Measurements from ENCODE around the gene TRPC5OS.

The TRPC5OS gene

DNA sequence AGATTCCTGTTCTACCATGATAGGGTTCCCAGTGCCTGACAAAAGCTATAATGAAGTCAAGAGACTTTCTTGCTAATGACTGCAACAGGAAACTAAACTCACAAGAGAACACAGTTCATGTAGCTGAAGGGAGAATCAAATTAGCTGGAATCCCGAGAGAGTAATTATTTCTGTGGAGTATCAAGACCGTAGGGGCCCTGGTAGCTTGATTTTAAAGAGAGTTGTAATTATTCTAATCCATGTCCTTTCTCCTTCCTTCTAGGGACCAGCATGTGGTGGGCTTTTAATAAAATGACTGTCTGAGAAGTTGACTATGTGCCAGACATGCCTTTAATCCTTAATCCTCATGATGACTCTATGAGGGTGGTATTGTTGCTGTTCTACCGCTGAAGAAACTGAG is 1.7 kb upstream of the TRPC5OS start:
- no peaks in the 10 kb centered on the region for H3K36me3 Mint-ChIP-seq

DNA sequence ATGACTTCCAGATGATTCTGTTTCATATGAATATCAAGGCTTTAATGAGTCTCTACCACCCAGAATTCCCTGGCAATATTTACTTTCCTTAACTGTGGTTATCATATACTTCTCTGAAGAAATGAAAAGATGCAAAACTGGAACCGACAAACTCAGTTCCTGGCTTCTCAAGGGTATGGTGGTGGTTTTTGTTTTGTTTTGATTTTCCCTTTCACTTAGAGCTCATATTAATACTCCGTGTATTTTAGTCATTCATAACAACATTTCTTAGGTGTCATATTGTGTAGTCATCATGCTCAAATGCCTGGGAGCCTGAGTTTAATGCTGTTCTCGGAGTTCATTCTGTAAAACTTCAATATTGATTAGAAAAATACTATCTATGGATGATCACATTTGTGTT is 665 bp downstream of the TRPC5OS start:
- Mint-ChIP-seq H3K4me1 (no peaks in the 10 kb centered on the region), H3K4me3 (no peak overlapping the region), H3K27me3 (peaks cover 3% of the 10 kb centered on the region), H3K9me3 (no peaks in the 10 kb centered on the region), H3K27ac (no peak overlapping the region), H3K36me3 (no peaks in the 10 kb centered on the region)
- DNase-seq (ENCODE audit: low spot score in 2 of 2), result no peak
- no peak for ATAC-seq (ENCODE audit: low read depth)

More for the DNA sequence above, 1.7 kb upstream of the TRPC5OS start:
- Mint-ChIP-seq H3K27me3 (peaks cover 3% of the 10 kb centered on the region), H3K27ac (no peak overlapping the region), H3K4me3 (no peak overlapping the region), H3K4me1 (no peaks in the 10 kb centered on the region), H3K9me3 (no peaks in the 10 kb centered on the region)
- no peak for DNase-seq (ENCODE audit: low spot score in 2 of 2)
- ATAC-seq (ENCODE audit: low read depth), result no peak

DNA sequence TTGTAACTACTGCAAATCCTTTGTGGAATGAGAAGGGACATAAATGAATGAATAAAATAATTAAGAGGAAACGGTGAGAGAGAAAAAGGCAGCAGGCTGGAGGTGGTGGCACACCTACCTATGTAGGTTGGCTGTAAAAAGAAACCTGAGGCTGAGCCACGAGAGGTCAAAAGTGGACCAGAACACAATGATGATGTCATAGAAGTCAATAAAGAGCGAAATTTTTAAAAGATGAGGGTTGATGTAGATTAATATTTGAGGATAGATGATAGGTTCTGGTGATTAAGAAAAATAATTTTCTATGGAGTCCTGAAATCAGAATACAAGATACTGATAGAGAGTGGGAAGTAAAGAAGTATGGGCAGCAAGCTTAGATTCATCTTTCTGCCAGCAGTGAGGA is 1.7 kb downstream of the TRPC5OS start:
- H3K4me1 Mint-ChIP-seq, result no peaks in the 10 kb centered on the region

DNA sequence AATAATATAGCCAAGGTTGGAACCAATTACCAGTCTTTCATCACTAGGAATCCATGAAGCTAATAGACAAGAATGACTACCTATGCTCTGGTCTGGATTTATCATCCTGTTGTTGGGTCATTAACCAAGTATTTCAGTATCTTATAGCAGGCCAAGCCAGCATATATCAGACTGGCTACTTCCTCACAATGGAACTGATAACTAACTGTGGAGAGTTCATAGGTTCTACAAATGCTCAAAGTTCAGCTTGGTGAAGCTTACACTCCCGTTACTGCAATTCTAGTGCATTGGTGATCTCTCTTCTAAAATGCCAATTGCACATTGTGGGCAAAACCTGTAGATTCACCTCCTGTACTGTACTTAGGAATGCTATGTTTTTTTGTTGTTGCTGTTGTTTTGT is 4.8 kb downstream of the TRPC5OS start:
- Mint-ChIP-seq H3K4me3 (no peak overlapping the region), H3K27ac (no peak overlapping the region), H3K9me3 (no peaks in the 10 kb centered on the region), H3K4me1 (no peaks in the 10 kb centered on the region), H3K27me3 (peaks cover 3% of the 10 kb centered on the region), H3K36me3 (no peaks in the 10 kb centered on the region)
- ATAC-seq (ENCODE audit: low read depth) (no peak), DNase-seq (ENCODE audit: low spot score in 2 of 2) (no peak)

More for the DNA sequence above, 1.7 kb downstream of the TRPC5OS start:
- Mint-ChIP-seq H3K36me3 (no peaks in the 10 kb centered on the region), H3K27me3 (peaks cover 3% of the 10 kb centered on the region), H3K27ac (no peak overlapping the region), H3K4me3 (no peak overlapping the region), H3K9me3 (no peaks in the 10 kb centered on the region)
- ATAC-seq (ENCODE audit: low read depth) (no peak), DNase-seq (ENCODE audit: low spot score in 2 of 2) (no peak)

DNA sequence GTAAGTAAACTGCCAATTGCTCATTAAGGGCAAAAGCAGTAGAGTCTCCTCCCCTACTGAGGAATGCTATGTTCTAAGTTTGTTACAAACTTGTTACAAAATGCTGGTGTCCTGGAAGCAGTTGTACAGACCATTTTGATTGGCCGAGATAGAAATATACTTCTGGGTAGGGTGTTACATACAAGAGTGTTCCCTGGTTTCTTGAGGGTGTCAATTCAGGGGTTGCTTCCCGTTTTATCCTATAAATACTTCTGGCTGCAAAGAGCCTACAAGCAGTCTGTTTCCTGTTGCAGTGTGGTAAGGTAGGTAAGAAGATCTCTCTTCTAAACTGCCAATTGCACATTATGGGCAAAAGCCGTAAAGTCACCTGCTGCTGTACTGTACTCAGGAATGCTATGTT is 5.7 kb downstream of the TRPC5OS start:
- Mint-ChIP-seq H3K36me3 (no peaks in the 10 kb centered on the region), H3K27ac (no peak overlapping the region), H3K4me1 (no peaks in the 10 kb centered on the region)

DNA sequence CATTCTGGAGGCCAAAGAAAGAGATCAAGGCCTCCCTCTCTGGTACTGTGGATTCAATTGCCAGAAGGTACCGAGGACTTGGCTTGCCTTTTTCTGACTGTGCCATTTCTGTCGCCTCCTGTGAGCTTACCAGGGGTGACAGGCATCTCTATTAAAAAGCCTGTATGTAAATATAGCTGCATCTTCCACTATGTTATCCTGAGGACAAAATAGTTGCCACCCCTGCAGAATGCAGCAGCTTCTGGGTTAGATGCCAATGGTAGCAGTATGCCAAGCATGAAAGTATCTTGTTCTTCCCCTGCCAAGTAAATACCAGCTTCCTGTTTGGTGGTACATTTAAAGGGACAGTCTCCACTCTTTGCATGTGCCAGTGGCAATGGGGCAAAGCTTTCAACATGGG is 10.7 kb downstream of the TRPC5OS start:
- Mint-ChIP-seq H3K36me3 (no peaks in the 10 kb centered on the region), H3K27me3 (no peaks in the 10 kb centered on the region), H3K4me1 (no peaks in the 10 kb centered on the region), H3K9me3 (peaks cover 4% of the 10 kb centered on the region), H3K4me3 (no peak overlapping the region), H3K27ac (no peak overlapping the region)
- DNase-seq (ENCODE audit: low spot score in 2 of 2), result no peak
- no peak for ATAC-seq (ENCODE audit: low read depth)

More for the DNA sequence above, 5.7 kb downstream of the TRPC5OS start:
- Mint-ChIP-seq H3K9me3 (no peaks in the 10 kb centered on the region), H3K27me3 (peaks cover 3% of the 10 kb centered on the region), H3K4me3 (no peak overlapping the region)
- DNase-seq (ENCODE audit: low spot score in 2 of 2) (no peak), ATAC-seq (ENCODE audit: low read depth) (no peak)

DNA sequence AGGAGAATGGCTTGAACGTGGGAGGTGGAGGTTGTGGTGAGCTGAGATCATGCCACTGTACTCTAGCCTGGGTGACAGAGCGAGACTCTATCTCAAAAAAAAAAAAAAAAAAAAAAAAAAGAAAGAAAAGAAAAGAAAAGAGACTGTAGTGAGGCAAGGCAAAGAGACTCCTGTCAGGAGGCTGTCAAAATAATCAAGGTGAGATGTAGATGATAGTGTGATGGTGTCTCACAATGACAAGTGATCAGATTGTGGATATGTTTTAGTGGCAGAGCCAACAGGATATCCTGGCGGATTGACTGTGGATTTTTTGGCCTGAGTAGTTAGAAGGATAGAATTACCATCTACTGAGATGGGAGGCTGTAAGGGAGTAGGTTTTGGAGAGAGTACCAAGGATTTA is 12.6 kb downstream of the TRPC5OS start:
- H3K27ac Mint-ChIP-seq, result no peak overlapping the region
- ATAC-seq (ENCODE audit: low read depth) (no peak), DNase-seq (ENCODE audit: low spot score in 2 of 2) (no peak)
- peaks cover 4% of the 10 kb centered on the region for H3K9me3 Mint-ChIP-seq
- H3K4me1 Mint-ChIP-seq, result no peaks in the 10 kb centered on the region
- no peaks in the 10 kb centered on the region for H3K27me3 Mint-ChIP-seq
- H3K36me3 Mint-ChIP-seq, result no peaks in the 10 kb centered on the region
- H3K4me3 Mint-ChIP-seq, result no peak overlapping the region

DNA sequence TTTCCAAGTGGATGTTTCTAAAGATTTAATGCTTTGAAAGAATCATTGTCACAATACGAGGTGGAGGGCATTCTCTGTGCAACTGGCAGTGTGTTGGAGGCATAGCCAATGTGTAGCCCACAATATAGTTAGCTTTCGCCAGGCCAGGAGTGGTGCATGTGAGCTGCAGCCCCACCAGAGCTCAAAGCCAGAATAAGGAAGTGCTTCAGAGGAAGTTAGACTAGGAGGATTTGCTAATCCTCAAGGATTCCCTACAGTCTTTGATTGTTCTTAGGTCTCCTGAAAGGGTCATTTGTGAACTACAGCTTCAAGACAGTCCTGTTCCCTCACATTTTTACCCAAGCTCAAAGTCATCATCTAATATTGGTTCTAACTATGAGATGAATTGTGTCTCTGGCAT is 16.4 kb downstream of the TRPC5OS start:
- DNase-seq (ENCODE audit: low spot score in 2 of 2) (no peak), ATAC-seq (ENCODE audit: low read depth) (no peak)
- H3K4me1 Mint-ChIP-seq, result no peaks in the 10 kb centered on the region
- no peak overlapping the region for H3K27ac Mint-ChIP-seq
- H3K4me3 Mint-ChIP-seq, result no peak overlapping the region
- H3K9me3 Mint-ChIP-seq, result peaks cover 4% of the 10 kb centered on the region
- no peaks in the 10 kb centered on the region for H3K36me3 Mint-ChIP-seq
- no peaks in the 10 kb centered on the region for H3K27me3 Mint-ChIP-seq

DNA sequence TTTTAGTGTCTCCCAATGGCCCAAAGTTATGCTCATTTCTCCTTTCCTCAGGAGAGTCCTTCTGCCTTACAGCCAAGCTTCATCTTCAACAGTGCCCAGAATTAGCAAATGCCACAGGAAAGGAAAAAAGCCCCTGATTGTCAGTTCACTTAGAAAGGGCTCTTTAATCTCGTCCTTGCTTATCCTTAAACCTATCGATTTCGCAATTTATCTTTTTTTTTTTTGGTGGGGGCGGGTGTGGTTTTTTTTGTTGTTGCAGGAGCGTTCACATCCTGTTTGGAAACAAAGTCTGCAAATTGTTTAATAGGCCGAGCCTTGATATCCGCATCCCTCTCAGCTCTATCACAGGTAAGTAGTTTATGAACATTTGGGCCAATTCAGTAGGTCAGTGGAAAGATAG is 20.2 kb downstream of the TRPC5OS start:
- H3K36me3 Mint-ChIP-seq, result no peaks in the 10 kb centered on the region
- no peaks in the 10 kb centered on the region for H3K4me1 Mint-ChIP-seq
- H3K27me3 Mint-ChIP-seq, result peaks cover 1% of the 10 kb centered on the region
- DNase-seq (ENCODE audit: low spot score in 2 of 2), result no peak
- no peak overlapping the region for H3K4me3 Mint-ChIP-seq
- H3K27ac Mint-ChIP-seq, result no peak overlapping the region
- H3K9me3 Mint-ChIP-seq, result no peaks in the 10 kb centered on the region
- no peak for ATAC-seq (ENCODE audit: low read depth)

DNA sequence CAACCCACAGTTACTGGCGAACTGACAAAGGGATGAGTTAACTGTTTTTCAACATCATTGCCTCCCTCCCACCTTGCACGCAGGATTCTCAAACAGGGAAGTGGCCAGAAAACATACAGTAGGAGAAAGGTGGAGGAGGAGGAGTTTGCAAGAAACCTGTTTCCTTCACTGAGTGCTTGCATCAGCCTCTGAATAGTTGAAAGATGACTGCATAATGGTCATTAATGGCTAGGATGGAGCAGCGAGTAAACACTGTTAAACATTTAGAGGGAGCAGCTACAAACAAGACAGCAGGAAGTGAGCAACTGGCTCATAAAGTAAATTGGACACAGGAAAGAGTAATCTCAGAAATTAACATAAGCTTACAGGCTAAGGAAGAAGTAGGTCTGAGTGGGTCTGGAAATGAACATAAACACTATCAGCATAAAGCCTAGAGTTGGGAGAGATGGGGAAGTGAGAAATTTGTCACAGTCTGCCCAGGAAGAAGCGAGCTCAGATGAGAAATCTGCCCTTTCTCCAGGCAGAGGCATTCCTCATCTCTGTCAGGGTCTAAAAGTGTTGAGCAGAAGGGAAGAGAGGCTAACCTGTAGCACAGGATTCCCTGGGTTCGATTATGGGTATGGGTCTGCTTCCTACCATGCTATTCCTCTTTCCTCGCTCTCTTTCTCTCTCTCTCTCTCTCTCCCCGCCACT is 38.6 kb downstream of the TRPC5OS start:
- H3K4me3 Mint-ChIP-seq, result no peak overlapping the region
- no peak for ATAC-seq (ENCODE audit: low read depth)

DNA sequence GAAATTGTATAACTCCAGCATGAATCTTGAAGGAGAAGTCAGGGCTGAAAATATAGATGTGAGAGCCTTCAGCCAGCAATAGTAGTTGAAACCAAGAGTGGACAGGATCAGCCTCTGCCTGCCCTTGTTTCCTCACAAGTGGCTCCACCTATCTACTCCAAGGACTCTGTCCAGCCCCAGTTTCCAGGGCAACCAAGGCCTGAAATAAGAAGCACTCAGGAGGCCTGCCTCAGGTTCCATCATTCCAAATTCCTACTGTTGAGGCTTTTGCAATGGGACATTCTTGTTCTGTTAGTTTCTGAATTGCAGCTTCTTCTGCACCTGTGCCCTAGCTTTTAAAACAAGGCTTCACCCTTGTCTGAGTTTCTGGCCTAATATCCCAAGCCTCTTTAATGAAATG is 41.6 kb downstream of the TRPC5OS start:
- ATAC-seq (ENCODE audit: low read depth), result no peak

More for the DNA sequence above, 38.6 kb downstream of the TRPC5OS start:
- DNase-seq (ENCODE audit: low spot score in 2 of 2), result no peak
- Mint-ChIP-seq H3K36me3 (no peaks in the 10 kb centered on the region), H3K27ac (no peak overlapping the region), H3K27me3 (no peaks in the 10 kb centered on the region), H3K4me1 (no peaks in the 10 kb centered on the region), H3K9me3 (no peaks in the 10 kb centered on the region)

DNA sequence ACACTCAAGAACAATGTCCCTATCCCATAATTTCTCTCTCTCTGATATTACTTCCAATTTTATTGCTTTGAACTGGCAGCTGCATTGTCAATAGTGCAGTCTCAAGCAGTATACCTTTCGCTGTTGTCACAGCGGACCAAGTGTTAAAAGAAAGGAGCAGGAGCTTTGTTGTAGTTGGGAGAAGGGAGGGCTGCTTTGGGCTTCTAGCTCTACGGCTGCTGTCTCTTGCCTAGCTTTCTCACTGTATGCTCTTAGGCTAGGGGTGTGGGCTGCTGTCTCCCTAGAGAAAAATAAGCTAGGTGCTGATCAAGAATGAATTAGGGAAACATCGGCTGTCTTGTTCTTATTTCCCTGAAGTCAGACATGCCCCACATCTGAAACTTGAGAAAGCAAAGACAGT is 52.5 kb downstream of the TRPC5OS start:
- DNase-seq (ENCODE audit: low spot score in 2 of 2) (no peak), ATAC-seq (ENCODE audit: low read depth) (no peak)
- Mint-ChIP-seq H3K4me3 (no peak overlapping the region), H3K27ac (no peak overlapping the region), H3K36me3 (no peaks in the 10 kb centered on the region), H3K4me1 (no peaks in the 10 kb centered on the region), H3K27me3 (no peaks in the 10 kb centered on the region), H3K9me3 (no peaks in the 10 kb centered on the region)

More for the DNA sequence above, 41.6 kb downstream of the TRPC5OS start:
- H3K27me3 Mint-ChIP-seq, result no peaks in the 10 kb centered on the region
- no peaks in the 10 kb centered on the region for H3K9me3 Mint-ChIP-seq
- no peak overlapping the region for H3K27ac Mint-ChIP-seq
- H3K36me3 Mint-ChIP-seq, result no peaks in the 10 kb centered on the region
- H3K4me3 Mint-ChIP-seq, result no peak overlapping the region
- H3K4me1 Mint-ChIP-seq, result no peaks in the 10 kb centered on the region
- DNase-seq (ENCODE audit: low spot score in 2 of 2), result no peak

All from memory B cell (primary cell).